ENCODE measurements around the gene TMEM87B. TPM values are rescaled to one million over a fixed set of nuclear protein-coding genes. Genes with fewer than 3 reads are reported as not detected.

Gene TMEM87B
- total and polyA plus RNA-seq, 8 donors, result 4.7 to 21.7 (median 11.6) TPM

- FAIRE-seq (no peak), DNase-seq (peak; percentile 97 to 99 (median 98)), ATAC-seq (peak; percentile 68 to 85 (median 76))
- TF ChIP-seq CTCF (IDR thresholded peaks at IDR 0.05), result no peak
- peak overlapping the region in 3 of 4 donors; percentile 52 to 73 (median 71) for H3K27ac ChIP-seq
- H3K4me1 ChIP-seq, result peaks cover 4 to 15% (median 14%) of the 10 kb centered on the region in 3 donors
- H3K4me3 ChIP-seq, result peak overlapping the region; percentile 6 to 50 (median 36)
- 1% methylated on average over 45 to 62 of the region's 62 CpGs for WGBS, 2 donors
- H3K27me3 ChIP-seq, result no peaks in the 10 kb centered on the region
- no peaks in the 10 kb centered on the region for H3K36me3 ChIP-seq
- intact Hi-C loops (cut with DNase I), result loop anchor here in 1 of 3 donors (5.0 kb wide), 1 partner anchor 157 kb away; the partner anchor contains the start of gene MERTK
- H3K9me3 ChIP-seq, result no peaks in the 10 kb centered on the region
Observed at GRCh38 chr2:112053917-112054846, 887 bp upstream of the TMEM87B start.

GRCh38 chr2:112055730-112056625, 909 bp downstream of the TMEM87B start:
- peak in 3 of 6 donors; percentile 56 to 65 (median 59) for DNase-seq
- peak overlapping the region; percentile 77 to 93 (median 92) for H3K4me3 ChIP-seq
- peak; percentile 12 to 31 (median 22) for ATAC-seq
- intact Hi-C loops (cut with DNase I), result no loop called here
- peaks cover 4 to 17% (median 16%) of the 10 kb centered on the region in 3 donors for H3K4me1 ChIP-seq
- H3K27ac ChIP-seq, result peak overlapping the region; percentile 78 to 98 (median 96)
- H3K9me3 ChIP-seq, result no peaks in the 10 kb centered on the region
- 0% methylated on average over 40 to 42 of the region's 42 CpGs for WGBS, 2 donors
- no peaks in the 10 kb centered on the region for H3K27me3 ChIP-seq
- peaks cover 0 to 2% (median 0%) of the 10 kb centered on the region in 3 donors for H3K36me3 ChIP-seq
- TF ChIP-seq CTCF (IDR thresholded peaks at IDR 0.05), result no peak
- no peak for FAIRE-seq

GRCh38 chr2:112056626-112056987, 1.5 kb downstream of the TMEM87B start:
- Histone ChIP-seq H3K4me1 (peaks cover 4 to 23% (median 22%) of the 10 kb centered on the region in 3 donors), H3K27me3 (no peaks in the 10 kb centered on the region), H3K9me3 (no peaks in the 10 kb centered on the region), H3K27ac (peak overlapping the region; percentile 78 to 98 (median 96)), H3K4me3 (peak overlapping the region in 3 of 4 donors; percentile 77 to 93 (median 92)), H3K36me3 (peaks cover 0 to 5% (median 0%) of the 10 kb centered on the region in 3 donors)
- no peak for DNase-seq
- intact Hi-C loops (cut with DNase I), result no loop called here
- WGBS, 2 donors, result 46 to 52% methylated on average over 3 of the region's 3 CpGs
- ATAC-seq, result no peak
- no peak for FAIRE-seq
- TF ChIP-seq CTCF (IDR thresholded peaks at IDR 0.05), result no peak

GRCh38 chr2:112059671-112060070, 4.6 kb downstream of the TMEM87B start:
- no peak for DNase-seq
- WGBS, 2 donors, result 84 to 87% methylated on average over 2 of the region's 2 CpGs
- Histone ChIP-seq H3K27ac (no peak overlapping the region), H3K4me3 (no peak overlapping the region), H3K9me3 (no peaks in the 10 kb centered on the region), H3K36me3 (peaks cover 0 to 9% (median 0%) of the 10 kb centered on the region in 3 donors), H3K4me1 (peaks cover 3 to 21% (median 20%) of the 10 kb centered on the region in 3 donors), H3K27me3 (no peaks in the 10 kb centered on the region)
- no peak for ATAC-seq
- FAIRE-seq, result no peak
- intact Hi-C loops (cut with DNase I), result no loop called here
- no peak for TF ChIP-seq CTCF (IDR thresholded peaks at IDR 0.05)

Data from pancreas (tissue), 10 donors.